Esophagus squamous epithelium (tissue), 5 donors: ENCODE measurements around the gene ARFGEF3. TPM values are rescaled to one million over a fixed set of nuclear protein-coding genes. Genes with fewer than 3 reads are reported as not detected.

Experiments
- DNase-seq: peaks from one replicate; lab custom pipeline; 2025; lab: John Stamatoyannopoulos, UW
- H3K27ac ChIP-seq, 4 donors: fragments of 200-600 bp; sonication (generic); one replicate each; pipeline ENCODE4 v1.5.1; 2016 to 2019; ENCODE audit warnings: mild to moderate bottlenecking in 1 of 4
- H3K27me3 ChIP-seq, 4 donors: fragments of 200-600 bp; sonication (generic); 1 replicate in 3 of 4; 2 replicates in 1 of 4; pipeline versions ENCODE4 v1.5.1 to v1.6.0; 2017 to 2021; ENCODE audit warnings: antibody characterized with exemption in 1 of 4
- H3K36me3 ChIP-seq, 3 donors: fragments of 200-600 bp; sonication (generic); one replicate each; pipeline ENCODE4 v1.5.1; 2016 to 2019
- H3K4me1 ChIP-seq, 3 donors: fragments of 200-600 bp; sonication (generic); one replicate each; pipeline ENCODE4 v1.5.1; 2017 to 2019
- H3K4me3 ChIP-seq, 4 donors: fragments of 200-600 bp; sonication (generic); 1 replicate in 3 of 4; 2 replicates in 1 of 4; pipeline ENCODE4 v1.5.1; 2016 to 2019; ENCODE audit warnings: mild to moderate bottlenecking in 2 of 4, moderate library complexity in 1 of 4
- H3K9me3 ChIP-seq, 3 donors: fragments of 200-600 bp; sonication (generic); one replicate each; pipeline ENCODE4 v1.5.1; 2016 to 2019
- POLR2A ChIP-seq, 4 donors: fragments of 450-650 bp; IDR thresholded peaks; one replicate each; pipeline ENCODE4 v1.6.1; 2017; ENCODE audit warnings: antibody characterized with exemption in 4 of 4, mild to moderate bottlenecking in 4 of 4, moderate library complexity in 3 of 4
- WGBS, 2 donors: methylation state at CpG; one replicate each; pipeline ENCODE4 v1.1.5; 2018; 5-methylcytosine and 5-hydroxymethylcytosine counted together
- intact Hi-C: fragments of 100-400 bp; cut with DNase I; formaldehyde crosslinking; loops from one replicate; pipeline ENCODE4 v1.15.0; 2022
- total RNA-seq, 4 donors: library from RNA; depleted of rRNA; stranded (reverse); fragments of >200 nt; gene quantifications; one replicate each; pipeline ENCODE4 v1.1.0, GENCODE V29; 2016
- TF ChIP-seq, protein P1 (sequence below), 6 experiments: fragments of 450-650 bp in 4 of 6; fragments of 200-600 bp in 2 of 6; sonication (generic) in 2 of 6; IDR thresholded peaks; one replicate each; pipeline ENCODE4 v1.5.1; 2016 to 2019; ENCODE audit warnings: antibody characterized with exemption in 6 of 6, mild to moderate bottlenecking in 4 of 6, moderate library complexity in 4 of 6
- donor health status: DM: yes; HTN: yes; CAD: no.

ARFGEF3 gene
- total RNA-seq, 4 donors from 2014 or later: 0.92 to 1.0 (median 0.99) TPM

DNA sequence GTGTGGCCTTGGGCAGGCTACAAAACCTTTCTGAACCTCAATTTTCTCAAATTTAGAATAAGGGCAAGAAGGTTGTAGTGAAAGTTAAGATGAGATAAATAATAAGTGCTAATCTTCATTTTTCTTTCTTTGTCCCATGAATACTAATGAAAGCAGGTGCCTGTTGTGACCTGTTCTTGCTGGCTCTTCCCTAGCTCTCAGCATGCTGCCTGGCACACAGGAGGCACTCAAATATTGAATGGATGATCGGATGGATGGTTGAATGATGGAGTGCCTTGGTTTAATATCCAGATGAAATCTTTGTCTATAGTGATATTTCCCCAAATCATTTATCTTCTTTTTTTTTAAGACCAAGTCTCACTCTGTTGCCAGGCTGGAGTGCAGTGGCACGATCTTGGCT, 41.6 kb downstream of the ARFGEF3 start:
- H3K4me1 ChIP-seq: no peaks in the 10 kb centered on the region
- no peaks in the 10 kb centered on the region for H3K36me3 ChIP-seq
- no peaks in the 10 kb centered on the region for H3K9me3 ChIP-seq
- intact Hi-C loops: no loop called here
- DNase-seq: no peak
- TF ChIP-seq POLR2A (IDR thresholded peaks at IDR 0.05): no peak
- TF ChIP-seq, protein P1, sequence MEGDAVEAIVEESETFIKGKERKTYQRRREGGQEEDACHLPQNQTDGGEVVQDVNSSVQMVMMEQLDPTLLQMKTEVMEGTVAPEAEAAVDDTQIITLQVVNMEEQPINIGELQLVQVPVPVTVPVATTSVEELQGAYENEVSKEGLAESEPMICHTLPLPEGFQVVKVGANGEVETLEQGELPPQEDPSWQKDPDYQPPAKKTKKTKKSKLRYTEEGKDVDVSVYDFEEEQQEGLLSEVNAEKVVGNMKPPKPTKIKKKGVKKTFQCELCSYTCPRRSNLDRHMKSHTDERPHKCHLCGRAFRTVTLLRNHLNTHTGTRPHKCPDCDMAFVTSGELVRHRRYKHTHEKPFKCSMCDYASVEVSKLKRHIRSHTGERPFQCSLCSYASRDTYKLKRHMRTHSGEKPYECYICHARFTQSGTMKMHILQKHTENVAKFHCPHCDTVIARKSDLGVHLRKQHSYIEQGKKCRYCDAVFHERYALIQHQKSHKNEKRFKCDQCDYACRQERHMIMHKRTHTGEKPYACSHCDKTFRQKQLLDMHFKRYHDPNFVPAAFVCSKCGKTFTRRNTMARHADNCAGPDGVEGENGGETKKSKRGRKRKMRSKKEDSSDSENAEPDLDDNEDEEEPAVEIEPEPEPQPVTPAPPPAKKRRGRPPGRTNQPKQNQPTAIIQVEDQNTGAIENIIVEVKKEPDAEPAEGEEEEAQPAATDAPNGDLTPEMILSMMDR (IDR thresholded peaks at IDR 0.05): no peak
- 52 to 62% methylated on average over 2 of the region's 2 CpGs for WGBS, 2 donors
- H3K4me3 ChIP-seq: no peak overlapping the region
- H3K27me3 ChIP-seq: no peaks in the 10 kb centered on the region
- no peak overlapping the region for H3K27ac ChIP-seq

DNA sequence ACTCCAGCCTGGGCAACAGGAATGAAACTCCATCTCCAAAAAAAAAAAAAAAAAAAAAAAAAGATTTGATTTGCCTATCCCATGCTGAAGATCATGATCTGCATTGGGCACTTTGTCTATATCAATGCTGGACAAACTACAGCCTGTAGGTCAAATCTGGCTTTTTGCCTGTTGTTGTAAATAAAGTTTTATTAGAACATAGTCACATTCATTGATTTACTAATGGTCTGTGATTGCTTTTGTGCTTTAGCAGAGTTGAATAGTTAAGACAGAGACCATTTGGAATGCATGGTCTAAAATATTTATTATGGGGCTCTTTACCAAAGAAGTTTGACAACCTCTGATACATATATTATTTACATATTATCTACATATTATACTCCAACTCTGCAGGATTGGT, 42.6 kb downstream of the ARFGEF3 start:
- no peak for DNase-seq
- H3K36me3 ChIP-seq: no peaks in the 10 kb centered on the region
- H3K9me3 ChIP-seq: no peaks in the 10 kb centered on the region
- H3K27me3 ChIP-seq: no peaks in the 10 kb centered on the region
- H3K4me3 ChIP-seq: no peak overlapping the region
- TF ChIP-seq POLR2A (IDR thresholded peaks at IDR 0.05): no peak
- TF ChIP-seq, protein P1 (IDR thresholded peaks at IDR 0.05): no peak
- intact Hi-C loops: no loop called here
- no peaks in the 10 kb centered on the region for H3K4me1 ChIP-seq
- H3K27ac ChIP-seq: no peak overlapping the region

DNA sequence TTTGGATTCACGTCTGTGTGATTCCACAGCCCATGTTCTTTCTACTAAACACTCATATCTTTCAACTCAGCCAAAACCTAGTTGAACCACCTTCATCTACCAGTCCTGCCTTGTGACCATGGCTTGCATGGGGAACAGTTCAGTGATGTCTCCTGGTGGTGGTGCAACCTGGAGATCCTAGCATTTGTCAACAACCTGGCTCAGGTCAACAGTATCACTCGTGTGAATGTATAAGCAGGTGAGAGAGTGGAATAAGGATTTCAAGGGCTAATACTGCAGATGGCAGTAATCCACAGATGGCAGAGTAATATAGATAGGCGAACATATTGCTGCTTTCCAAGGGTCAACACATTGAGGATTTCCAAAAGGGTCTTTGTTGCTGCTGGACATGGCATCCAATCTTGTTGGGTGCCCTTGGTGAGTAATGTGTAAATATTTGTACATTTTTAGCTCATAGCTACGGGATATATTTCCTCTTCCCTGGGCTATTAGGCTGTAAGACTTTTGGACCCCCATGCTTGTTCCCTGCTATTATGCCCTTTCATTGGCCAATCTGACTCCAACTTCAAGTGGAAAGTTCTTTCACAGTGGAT, 43.1 kb downstream of the ARFGEF3 start:
- Histone ChIP-seq H3K4me3 (no peak overlapping the region), H3K4me1 (no peaks in the 10 kb centered on the region), H3K9me3 (no peaks in the 10 kb centered on the region), H3K27me3 (no peaks in the 10 kb centered on the region), H3K36me3 (no peaks in the 10 kb centered on the region), H3K27ac (no peak overlapping the region)
- no peak for DNase-seq
- intact Hi-C loops: no loop called here
- no peak for TF ChIP-seq POLR2A (IDR thresholded peaks at IDR 0.05)
- TF ChIP-seq, protein P1 (IDR thresholded peaks at IDR 0.05): no peak
- 88 to 91% methylated on average over 3 to 4 of the region's 4 CpGs for WGBS, 2 donors

DNA sequence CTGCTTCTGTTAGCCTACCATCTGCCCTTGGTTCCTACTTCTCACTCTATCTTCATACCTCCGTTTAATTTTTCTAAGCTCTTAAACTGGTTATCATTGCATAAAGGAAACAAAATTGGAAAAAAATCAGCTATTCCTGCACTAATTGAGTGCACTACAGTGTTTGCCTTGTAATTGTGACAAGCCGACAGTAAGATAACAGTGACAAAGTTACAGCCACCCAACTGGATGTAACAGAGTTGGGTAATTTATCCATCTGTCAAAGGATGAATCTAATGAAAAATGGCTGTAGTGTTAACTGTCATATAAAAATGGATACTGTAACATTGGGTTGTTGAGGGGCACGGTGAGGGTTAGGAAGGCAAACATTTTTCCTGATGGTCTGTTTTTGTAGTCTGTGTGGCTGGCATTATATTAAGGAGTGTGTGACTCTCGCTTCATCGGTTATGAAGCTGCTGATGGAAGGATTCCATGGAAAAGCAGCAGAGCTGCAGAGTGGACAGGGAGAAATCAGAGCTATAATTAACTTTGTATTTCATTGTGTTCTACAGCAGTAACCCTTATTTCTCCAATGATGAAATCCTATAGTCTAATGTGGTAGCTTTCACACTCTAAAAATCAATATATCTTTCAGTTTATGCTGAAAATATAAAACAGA, 43.8 kb downstream of the ARFGEF3 start:
- TF ChIP-seq, protein P1 (IDR thresholded peaks at IDR 0.05): no peak
- no peak for TF ChIP-seq POLR2A (IDR thresholded peaks at IDR 0.05)

DNA sequence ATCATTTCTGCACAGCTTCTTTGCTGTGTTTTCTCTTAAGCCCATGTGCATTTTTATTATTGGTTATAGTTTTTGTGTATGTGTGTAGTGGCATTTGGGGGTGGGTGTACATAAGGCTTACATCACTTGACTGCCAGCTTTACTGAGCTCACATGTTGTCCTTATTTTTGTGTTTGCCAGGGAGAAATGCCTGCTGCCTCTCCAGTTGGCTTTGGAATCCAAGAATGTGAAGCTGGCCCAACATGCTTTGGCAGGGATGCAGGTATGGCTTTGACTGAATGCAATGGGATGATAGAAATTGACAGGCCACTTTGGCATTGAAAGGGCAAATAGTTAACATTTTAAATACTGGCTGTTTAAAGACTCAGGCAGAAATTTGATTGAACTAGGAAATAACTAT, 45.1 kb downstream of the ARFGEF3 start:
- no peak for TF ChIP-seq POLR2A (IDR thresholded peaks at IDR 0.05)
- TF ChIP-seq, protein P1 (IDR thresholded peaks at IDR 0.05): no peak
- intact Hi-C loops: no loop called here

More for the DNA sequence above, 43.8 kb downstream of the ARFGEF3 start:
- no peak for DNase-seq
- no peaks in the 10 kb centered on the region for H3K36me3 ChIP-seq
- intact Hi-C loops: no loop called here
- H3K4me3 ChIP-seq: no peak overlapping the region
- no peak overlapping the region for H3K27ac ChIP-seq
- H3K4me1 ChIP-seq: no peaks in the 10 kb centered on the region
- 89 to 91% methylated on average over 5 of the region's 5 CpGs for WGBS, 2 donors
- H3K27me3 ChIP-seq: no peaks in the 10 kb centered on the region
- no peaks in the 10 kb centered on the region for H3K9me3 ChIP-seq

More for the DNA sequence above, 45.1 kb downstream of the ARFGEF3 start:
- Histone ChIP-seq H3K4me1 (no peaks in the 10 kb centered on the region), H3K36me3 (no peaks in the 10 kb centered on the region), H3K9me3 (no peaks in the 10 kb centered on the region), H3K27ac (no peak overlapping the region), H3K4me3 (no peak overlapping the region), H3K27me3 (no peaks in the 10 kb centered on the region)
- DNase-seq: no peak
